ENCODE results near the gene CHSY1. TPM values are rescaled to one million over a fixed set of nuclear protein-coding genes. Genes with fewer than 3 reads are reported as not detected.

Gene CHSY1
- total and polyA plus RNA-seq, 2 of the 13 experiments (the other 11 are each of a cell fraction or from before 2014, with no cell fraction given): 13.3 to 13.7 TPM

DNA sequence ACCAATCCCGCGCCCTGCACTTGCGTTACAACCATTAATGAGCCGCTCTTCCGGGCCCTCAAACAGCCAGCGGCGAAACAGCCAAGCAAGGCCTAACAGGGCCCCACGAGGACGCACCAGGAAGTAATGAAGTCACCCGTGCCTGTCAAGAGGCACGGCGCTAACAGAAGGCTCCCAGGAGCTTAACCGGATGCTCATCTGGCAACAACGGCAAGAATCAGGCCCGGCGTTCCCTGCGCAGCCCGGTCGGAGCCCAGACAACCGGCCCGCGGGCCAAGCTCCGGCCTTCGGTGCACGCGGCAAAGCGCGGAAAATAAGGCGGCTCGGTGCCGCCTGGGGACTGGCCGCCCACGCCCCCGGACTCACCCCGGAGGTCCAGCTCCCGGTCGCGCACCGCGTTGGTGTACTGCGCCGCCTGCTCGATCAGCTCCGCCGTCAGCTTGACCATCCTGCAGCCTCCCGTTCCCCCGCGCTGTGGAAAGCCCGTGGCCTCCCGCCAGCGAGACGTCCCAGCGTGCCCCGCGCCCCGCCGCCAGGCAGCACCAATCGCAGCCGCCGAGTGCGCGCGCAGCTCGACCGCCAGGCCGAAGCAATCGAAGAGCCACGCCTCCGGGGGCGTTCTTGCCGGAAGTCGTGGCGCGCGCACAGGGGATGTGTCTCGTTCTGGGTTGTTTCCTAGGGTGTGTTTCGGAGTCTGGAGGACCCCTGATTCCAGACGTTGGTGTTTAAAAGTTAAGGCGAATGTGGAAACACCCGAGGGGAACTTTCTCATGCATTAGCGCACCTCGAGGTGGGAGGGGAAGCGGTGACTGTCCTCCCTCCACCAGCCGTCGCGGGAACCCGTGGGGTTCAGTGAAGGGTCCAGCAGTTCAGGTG is 43.1 kb upstream of the CHSY1 start, which contains the start of gene SNRPA1 (continued):
- TF ChIP-seq KDM5B (CRISPR knock-in tag; IDR thresholded peaks at IDR 0.05; ENCODE audit: borderline replicate concordance): 0 out of 2 replicates have a peak, but pooled peaks have one; percentile 91
- TF ChIP-seq ZNF547 (CRISPR knock-in tag; IDR thresholded peaks at IDR 0.05): no peak
- TF ChIP-seq ZNF768 (CRISPR knock-in tag; IDR thresholded peaks at IDR 0.05): peak; percentile 70
- TF ChIP-seq JUN (CRISPR knock-in tag; IDR thresholded peaks at IDR 0.05): no peak
- TF ChIP-seq ETV6 (CRISPR knock-in tag; conservative IDR thresholded peaks at IDR 0.05): no peak; the same call in 1 of the 2 replicates
- peak; percentile 45; the same call in 1 of the 2 replicates for TF ChIP-seq ZNF589 (CRISPR knock-in tag; conservative IDR thresholded peaks at IDR 0.05)
- no peak for TF ChIP-seq ZNF292 (CRISPR knock-in tag; IDR thresholded peaks at IDR 0.05; ENCODE audit: borderline replicate concordance, low read depth)
- TF ChIP-seq, protein P1, sequence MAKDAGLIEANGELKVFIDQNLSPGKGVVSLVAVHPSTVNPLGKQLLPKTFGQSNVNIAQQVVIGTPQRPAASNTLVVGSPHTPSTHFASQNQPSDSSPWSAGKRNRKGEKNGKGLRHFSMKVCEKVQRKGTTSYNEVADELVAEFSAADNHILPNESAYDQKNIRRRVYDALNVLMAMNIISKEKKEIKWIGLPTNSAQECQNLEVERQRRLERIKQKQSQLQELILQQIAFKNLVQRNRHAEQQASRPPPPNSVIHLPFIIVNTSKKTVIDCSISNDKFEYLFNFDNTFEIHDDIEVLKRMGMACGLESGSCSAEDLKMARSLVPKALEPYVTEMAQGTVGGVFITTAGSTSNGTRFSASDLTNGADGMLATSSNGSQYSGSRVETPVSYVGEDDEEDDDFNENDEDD (CRISPR knock-in tag; IDR thresholded peaks at IDR 0.05; ENCODE audit: borderline replicate concordance): peak; percentile 94
- TF ChIP-seq HOXD1 (CRISPR knock-in tag; IDR thresholded peaks at IDR 0.05): peak; percentile 79; the same call in 1 of the 2 replicates
- TF ChIP-seq ZNF382 (CRISPR knock-in tag; IDR thresholded peaks at IDR 0.05; ENCODE audit: borderline replicate concordance): no peak
- TF ChIP-seq, protein P2, sequence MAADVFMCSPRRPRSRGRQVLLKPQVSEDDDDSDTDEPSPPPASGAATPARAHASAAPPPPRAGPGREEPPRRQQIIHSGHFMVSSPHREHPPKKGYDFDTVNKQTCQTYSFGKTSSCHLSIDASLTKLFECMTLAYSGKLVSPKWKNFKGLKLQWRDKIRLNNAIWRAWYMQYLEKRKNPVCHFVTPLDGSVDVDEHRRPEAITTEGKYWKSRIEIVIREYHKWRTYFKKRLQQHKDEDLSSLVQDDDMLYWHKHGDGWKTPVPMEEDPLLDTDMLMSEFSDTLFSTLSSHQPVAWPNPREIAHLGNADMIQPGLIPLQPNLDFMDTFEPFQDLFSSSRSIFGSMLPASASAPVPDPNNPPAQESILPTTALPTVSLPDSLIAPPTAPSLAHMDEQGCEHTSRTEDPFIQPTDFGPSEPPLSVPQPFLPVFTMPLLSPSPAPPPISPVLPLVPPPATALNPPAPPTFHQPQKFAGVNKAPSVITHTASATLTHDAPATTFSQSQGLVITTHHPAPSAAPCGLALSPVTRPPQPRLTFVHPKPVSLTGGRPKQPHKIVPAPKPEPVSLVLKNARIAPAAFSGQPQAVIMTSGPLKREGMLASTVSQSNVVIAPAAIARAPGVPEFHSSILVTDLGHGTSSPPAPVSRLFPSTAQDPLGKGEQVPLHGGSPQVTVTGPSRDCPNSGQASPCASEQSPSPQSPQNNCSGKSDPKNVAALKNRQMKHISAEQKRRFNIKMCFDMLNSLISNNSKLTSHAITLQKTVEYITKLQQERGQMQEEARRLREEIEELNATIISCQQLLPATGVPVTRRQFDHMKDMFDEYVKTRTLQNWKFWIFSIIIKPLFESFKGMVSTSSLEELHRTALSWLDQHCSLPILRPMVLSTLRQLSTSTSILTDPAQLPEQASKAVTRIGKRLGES (CRISPR knock-in tag; IDR thresholded peaks at IDR 0.05; ENCODE audit: borderline replicate concordance): 0 out of 2 replicates have a peak, but pooled peaks have one; percentile 17
- TF ChIP-seq TBX3 (IDR thresholded peaks at IDR 0.05; ENCODE audit: borderline replicate concordance): peak; percentile 18; the same call in 1 of the 2 replicates
- no peak for TF ChIP-seq NFIC (IDR thresholded peaks at IDR 0.05; ENCODE audit: low read length)
- no peak for TF ChIP-seq ZNF354B (CRISPR knock-in tag; IDR thresholded peaks at IDR 0.05)
- TF ChIP-seq, protein P3, sequence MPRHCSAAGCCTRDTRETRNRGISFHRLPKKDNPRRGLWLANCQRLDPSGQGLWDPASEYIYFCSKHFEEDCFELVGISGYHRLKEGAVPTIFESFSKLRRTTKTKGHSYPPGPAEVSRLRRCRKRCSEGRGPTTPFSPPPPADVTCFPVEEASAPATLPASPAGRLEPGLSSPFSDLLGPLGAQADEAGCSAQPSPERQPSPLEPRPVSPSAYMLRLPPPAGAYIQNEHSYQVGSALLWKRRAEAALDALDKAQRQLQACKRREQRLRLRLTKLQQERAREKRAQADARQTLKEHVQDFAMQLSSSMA (CRISPR knock-in tag; IDR thresholded peaks at IDR 0.05): no peak
- peak; percentile 98 for TF ChIP-seq GABPB1 (CRISPR knock-in tag; IDR thresholded peaks at IDR 0.05)
- TF ChIP-seq ZNF530 (CRISPR knock-in tag; IDR thresholded peaks at IDR 0.05; ENCODE audit: low read depth): no peak; the same call in 1 of the 2 replicates
- TF ChIP-seq ZNF263 (CRISPR knock-in tag; IDR thresholded peaks at IDR 0.05): peak; percentile 34; the same call in 1 of the 2 replicates
- peak in 1 of 2 experiments; percentile 59; a peak in 1 of 4 replicates for TF ChIP-seq EP300 (IDR thresholded peaks at IDR 0.05; ENCODE audit: low read depth in 2 of 2, low read length in 2 of 2)
- TF ChIP-seq EP300 (CRISPR knock-in tag; IDR thresholded peaks at IDR 0.05; ENCODE audit: borderline replicate concordance): no peak
- TF ChIP-seq ZNF607 (CRISPR knock-in tag; IDR thresholded peaks at IDR 0.05; ENCODE audit: borderline replicate concordance): 0 out of 2 replicates have a peak, but pooled peaks have one; percentile 1
- TF ChIP-seq KAT7 (CRISPR knock-in tag; IDR thresholded peaks at IDR 0.05; ENCODE audit: borderline replicate concordance): peak; percentile 99; the same call in 1 of the 2 replicates
- no peak for TF ChIP-seq ZFP1 (CRISPR knock-in tag; IDR thresholded peaks at IDR 0.05)
- TF ChIP-seq MAFK (conservative IDR thresholded peaks at IDR 0.05 in 1 of 2, IDR thresholded peaks at IDR 0.05 in 1 of 2; ENCODE audit: low read length in 2 of 2): no peak
- no peak for TF ChIP-seq KLF9 (CRISPR knock-in tag; IDR thresholded peaks at IDR 0.05; ENCODE audit: low read depth)
- peak; percentile 99 for TF ChIP-seq SPEN (CRISPR knock-in tag; IDR thresholded peaks at IDR 0.05; ENCODE audit: low read depth)

All from HepG2 (cell line).